ENCODE results near the gene SAMD15.
"Not testable (repeated sequence)": the region's sequence is repeated elsewhere in the genome, so short reads cannot be mapped to it uniquely, and the experiment has no call there.

- not testable (repeated sequence) for TF ChIP-seq POLR2A (IDR thresholded peaks at IDR 0.05); CTCF (IDR thresholded peaks at IDR 0.05 in 4 of 5, conservative IDR thresholded peaks at IDR 0.05 in 1 of 5)
These were observed 39.9 kb upstream of the SAMD15 start for GRCh38 chr14:77337255-77337654.
